HepG2 (cell line): ENCODE measurements around the gene PDCD11. TPM values are rescaled to one million over a fixed set of nuclear protein-coding genes. Genes with fewer than 3 reads are reported as not detected.

Experiments used
- ATAC-seq: fragments of 200-7000 bp; cut with Tn5 transposase; 3 replicates; pipeline ENCODE4 v1.9.1; 2020; ENCODE audit warnings: mild to moderate bottlenecking, moderate library complexity
- BruUV-seq: library from RNA; stranded (reverse); fragments of 400-500 nt; replicated peaks from 2 replicates; lab custom pipeline; 2021; lab: Mats Ljungman, UMichigan
- CTCF ChIA-PET: fragments of 300-600 bp; formaldehyde crosslinking; extraction: SDS; loops from one replicate; lab custom pipeline; 2021; ENCODE audit warnings: low total read pairs, inconsistent platforms, low intra/inter-chr PET ratio; lab: Yijun Ruan, JAX
- POLR2A ChIA-PET: fragments of 350-600 bp; sonication (Branson Sonifier 250); formaldehyde crosslinking; loops from one replicate; lab custom pipeline; 2020; ENCODE audit warnings: antibody characterized with exemption, inconsistent platforms; lab: Yijun Ruan, JAX
- DNase-seq: peaks from one replicate; pipeline ENCODE4 v3.0.0-alpha.2; 2015; ENCODE audit warnings: low spot score
- FAIRE-seq: peaks from 3 replicates; lab custom pipeline; 2011; peaks lifted over from hg19 to GRCh38; lab: Jason Lieb, UNC
- H2AFZ ChIP-seq: one replicate; pipeline ENCODE4 v1.6.1; 2011; ENCODE audit warnings: low read length, inconsistent platforms
- H3K27ac ChIP-seq: fragments of 300-600 bp; 3 replicates; pipeline ENCODE4 v1.8.0; 2011; ENCODE audit warnings: mixed run types, mild to moderate bottlenecking, mixed read lengths, low read length, inconsistent platforms; ENCODE audit not compliant: insufficient read depth; ENCODE audit errors: extremely low read length
- H3K27me3 ChIP-seq, 2 experiments: fragments of 200-600 bp in 1 of 2; 2 replicates in 1 of 2; 3 replicates in 1 of 2; pipeline versions ENCODE4 v1.6.0 to v1.8.0; 2011; ENCODE audit warnings: low read length in 2 of 2, mild to moderate bottlenecking in 2 of 2, moderate library complexity in 2 of 2, inconsistent platforms in 1 of 2; ENCODE audit not compliant: insufficient read depth in 2 of 2, control insufficient read depth in 1 of 2
- H3K36me3 ChIP-seq, 2 experiments: fragments of 200-600 bp in 1 of 2; replicated peaks in 1 of 2; 2 replicates in 1 of 2; 3 replicates in 1 of 2; pipeline versions ENCODE4 v1.5.1 to v1.8.0; 2011; ENCODE audit warnings: low read length in 2 of 2, inconsistent platforms in 1 of 2; ENCODE audit not compliant: insufficient read depth in 2 of 2, control insufficient read depth in 1 of 2
- H3K4me1 ChIP-seq: 2 replicates; pipeline ENCODE4 v1.5.1; 2012; ENCODE audit warnings: low read length, inconsistent platforms; ENCODE audit not compliant: insufficient read depth
- H3K4me2 ChIP-seq: 2 replicates; pipeline ENCODE4 v1.6.0; 2011; ENCODE audit warnings: low read depth, low read length, inconsistent platforms
- H3K4me3 ChIP-seq, 3 experiments: fragments of 200-600 bp in 1 of 3; sonication (generic), shearing (Covaris generic) in 1 of 3; replicated peaks in 1 of 3; 2 replicates each; pipeline ENCODE4 v1.5.1; 2011 to 2016; ENCODE audit warnings: low read length in 3 of 3, inconsistent platforms in 2 of 3, low read depth in 2 of 3, mild to moderate bottlenecking in 2 of 3, control low read depth in 1 of 3, mixed read lengths in 1 of 3; ENCODE audit not compliant: insufficient read depth in 1 of 3
- H3K79me2 ChIP-seq: one replicate; pipeline ENCODE4 v1.6.1; 2011; ENCODE audit warnings: low read length, inconsistent platforms; ENCODE audit not compliant: insufficient read depth
- H3K9ac ChIP-seq: 2 replicates; pipeline ENCODE4 v1.6.0; 2011; ENCODE audit warnings: mild to moderate bottlenecking, low read depth, low read length, inconsistent platforms; ENCODE audit not compliant: insufficient read depth
- H3K9me3 ChIP-seq: 2 replicates; pipeline ENCODE4 v1.5.1; 2012; ENCODE audit warnings: mild to moderate bottlenecking, low read length
- H4K20me1 ChIP-seq: 2 replicates; pipeline ENCODE4 v1.6.0; 2011; ENCODE audit warnings: inconsistent platforms, mild to moderate bottlenecking, low read length, moderate library complexity; ENCODE audit not compliant: insufficient read depth
- EZH2 ChIP-seq: conservative IDR thresholded peaks from 2 replicates; pipeline ENCODE4 v1.6.1; 2012; ENCODE audit warnings: mild to moderate bottlenecking, low read depth, low read length, moderate library complexity
- HDAC6 ChIP-seq: fragments of 200-600 bp; sonication (generic); IDR thresholded peaks from 2 replicates; pipeline ENCODE4 v1.7.0; 2017; ENCODE audit warnings: mild to moderate bottlenecking, antibody characterized with exemption, low read length, low read depth
- ZNF276 ChIP-seq: sonication (generic); formaldehyde crosslinking; IDR thresholded peaks from 2 replicates; pipeline ENCODE4 v1.4.0; 2020; ENCODE audit warnings: mild to moderate bottlenecking, low read depth, missing genetic modification reagents
- ZNF800 ChIP-seq: sonication (generic); formaldehyde crosslinking; IDR thresholded peaks from 2 replicates; pipeline ENCODE4 v1.4.0; 2020; ENCODE audit warnings: missing genetic modification reagents
- WGBS: methylation state at CpG from one replicate; pipeline ENCODE4 v1.1.6; 2017; ENCODE audit warnings: low lambda C conversion rate; 5-methylcytosine and 5-hydroxymethylcytosine counted together
- in situ Hi-C: cut with HindIII; loops from 2 replicates; pipeline ENCODE4 v1.10.0; 2017; ENCODE audit warnings: low pct_unique_long_range_greater_than_20kb; ENCODE audit not compliant: extremely low pct_ligation_motif_present
- intact Hi-C: fragments of 100-400 bp; cut with micrococcal nuclease; formaldehyde crosslinking; loops from one replicate; pipeline ENCODE4 v1.10.0; 2022; ENCODE audit not compliant: unreplicated experiment
- polyA plus RNA-seq, 8 experiments: library from polyadenylated mRNA; depleted of rRNA in 3 of 8; stranded (reverse) in 7 of 8; unstranded in 1 of 8; fragments of >200 nt; fragmentation: Illumina TruSeq in 4 of 8; extraction: Trizol in 4 of 8; gene quantifications; 2 replicates each; pipeline versions ENCODE4 v1.2.1 to v1.2.3, GENCODE V29; 2011 to 2016; ENCODE audit warnings: low read depth in 4 of 8, missing spikeins in 1 of 8, mixed read lengths in 1 of 8; ENCODE audit not compliant: insufficient read depth in 1 of 8
- total RNA-seq, 5 experiments: library from RNA; depleted of rRNA; stranded (reverse); fragments of >200 nt; fragmentation: Illumina TruSeq; extraction: Trizol; gene quantifications; 2 replicates each; pipeline ENCODE4 v1.2.3, GENCODE V29; 2016; ENCODE audit warnings: low read depth in 1 of 5
- TF ChIP-seq, protein P1 (sequence below): sonication (generic); formaldehyde crosslinking; IDR thresholded peaks from 2 replicates; pipeline ENCODE4 v1.4.0; 2020; ENCODE audit warnings: missing genetic modification reagents

PDCD11 gene
- total and polyA plus RNA-seq, 2 of the 13 experiments (the other 11 are each of a cell fraction or from before 2014, with no cell fraction given) = 12.8 to 52.8 TPM

- no peak for FAIRE-seq
These were observed 96.3 kb downstream of the PDCD11 start for GRCh38 chr10:103492655-103493261.

GRCh38 chr10:103493362-103493915 is 97.0 kb downstream of the PDCD11 start, which contains the start of gene NEURL1:
Gene NEURL1 (plus strand): TSS chr10:103493705. CDS start chr10:103494388, 683 bp downstream.
- no TSS peak for BruUV-seq
- FAIRE-seq (no peak), ATAC-seq (peak; percentile 9; the same call in 2 of the 3 replicates), DNase-seq (no peak)
- no peaks in the 10 kb centered on the region for H3K9me3 ChIP-seq
- H3K9ac ChIP-seq = no peak within 1 kb of the TSS
- intact Hi-C loops = no loop called here
- H2AFZ ChIP-seq = no peak within 1 kb of the TSS
- peak within 1 kb of the TSS in 2 of 3 experiments; percentile 12 to 52; a peak in 4 of 6 replicates for H3K4me3 ChIP-seq
- no peaks in the 10 kb centered on the region for H3K79me2 ChIP-seq
- no peak within 1 kb of the TSS for H3K27ac ChIP-seq
- H3K36me3 ChIP-seq = no peaks in the 10 kb centered on the region
- H4K20me1 ChIP-seq = no peaks in the 10 kb centered on the region
- peak within 1 kb of the TSS; percentile 45 for H3K4me2 ChIP-seq
- TF ChIP-seq ZNF800 (CRISPR knock-in tag) (0 out of 2 replicates have a peak, but pooled peaks have one; percentile 67), HDAC6 (no peak)
- TF ChIP-seq, protein P1, sequence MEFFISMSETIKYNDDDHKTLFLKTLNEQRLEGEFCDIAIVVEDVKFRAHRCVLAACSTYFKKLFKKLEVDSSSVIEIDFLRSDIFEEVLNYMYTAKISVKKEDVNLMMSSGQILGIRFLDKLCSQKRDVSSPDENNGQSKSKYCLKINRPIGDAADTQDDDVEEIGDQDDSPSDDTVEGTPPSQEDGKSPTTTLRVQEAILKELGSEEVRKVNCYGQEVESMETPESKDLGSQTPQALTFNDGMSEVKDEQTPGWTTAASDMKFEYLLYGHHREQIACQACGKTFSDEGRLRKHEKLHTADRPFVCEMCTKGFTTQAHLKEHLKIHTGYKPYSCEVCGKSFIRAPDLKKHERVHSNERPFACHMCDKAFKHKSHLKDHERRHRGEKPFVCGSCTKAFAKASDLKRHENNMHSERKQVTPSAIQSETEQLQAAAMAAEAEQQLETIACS (CRISPR knock-in tag) = peak; percentile 61; the same call in 1 of the 2 replicates
- TF ChIP-seq, all 625 proteins: peak for 2
- WGBS = 27% methylated on average over 15 of the region's 65 CpGs
- in situ Hi-C loops = no loop called here
- Histone ChIP-seq H3K4me1 (no peaks in the 10 kb centered on the region), H3K27me3 (peaks cover 6 to 81% of the 10 kb centered on the region in 2 experiments; a peak in 4 of 5 replicates)
- ChIA-PET POLR2A (no interaction called here), CTCF (no interaction called here)

More at GRCh38 chr10:103492655-103493261, 96.3 kb downstream of the PDCD11 start:
- CTCF ChIA-PET = no interaction called here
- Histone ChIP-seq H3K4me3 (no peak overlapping the region), H3K9ac (no peak overlapping the region), H3K79me2 (no peaks in the 10 kb centered on the region), H3K27me3 (peaks cover 8 to 84% of the 10 kb centered on the region in 2 experiments; a peak in 4 of 5 replicates), H3K4me1 (no peaks in the 10 kb centered on the region), H3K36me3 (no peaks in the 10 kb centered on the region), H3K4me2 (no peak overlapping the region), H3K27ac (no peak overlapping the region), H2AFZ (no peak overlapping the region), H4K20me1 (no peaks in the 10 kb centered on the region), H3K9me3 (no peaks in the 10 kb centered on the region)
- in situ Hi-C loops = no loop called here
- BruUV-seq = no TSS peak
- POLR2A ChIA-PET = interaction anchor here (0.7 kb wide), 1 partner anchor 12 kb away, joined by 4 read pairs; no protein-coding TSS in a partner anchor
- DNase-seq (no peak), ATAC-seq (no peak; the same call in 2 of the 3 replicates)
- TF ChIP-seq ZNF276 (no peak), EZH2 (peak; percentile 74)
- WGBS = 13% methylated on average over 2 of the region's 5 CpGs
- intact Hi-C loops = no loop called here
